ENCODE measurements around the gene CCDC183. TPM values are rescaled to one million over a fixed set of nuclear protein-coding genes. Genes with fewer than 3 reads are reported as not detected.

CCDC183 gene
- total and polyA plus RNA-seq, 10 donors: 0.41 to 1.6 (median 0.69) TPM

DNA sequence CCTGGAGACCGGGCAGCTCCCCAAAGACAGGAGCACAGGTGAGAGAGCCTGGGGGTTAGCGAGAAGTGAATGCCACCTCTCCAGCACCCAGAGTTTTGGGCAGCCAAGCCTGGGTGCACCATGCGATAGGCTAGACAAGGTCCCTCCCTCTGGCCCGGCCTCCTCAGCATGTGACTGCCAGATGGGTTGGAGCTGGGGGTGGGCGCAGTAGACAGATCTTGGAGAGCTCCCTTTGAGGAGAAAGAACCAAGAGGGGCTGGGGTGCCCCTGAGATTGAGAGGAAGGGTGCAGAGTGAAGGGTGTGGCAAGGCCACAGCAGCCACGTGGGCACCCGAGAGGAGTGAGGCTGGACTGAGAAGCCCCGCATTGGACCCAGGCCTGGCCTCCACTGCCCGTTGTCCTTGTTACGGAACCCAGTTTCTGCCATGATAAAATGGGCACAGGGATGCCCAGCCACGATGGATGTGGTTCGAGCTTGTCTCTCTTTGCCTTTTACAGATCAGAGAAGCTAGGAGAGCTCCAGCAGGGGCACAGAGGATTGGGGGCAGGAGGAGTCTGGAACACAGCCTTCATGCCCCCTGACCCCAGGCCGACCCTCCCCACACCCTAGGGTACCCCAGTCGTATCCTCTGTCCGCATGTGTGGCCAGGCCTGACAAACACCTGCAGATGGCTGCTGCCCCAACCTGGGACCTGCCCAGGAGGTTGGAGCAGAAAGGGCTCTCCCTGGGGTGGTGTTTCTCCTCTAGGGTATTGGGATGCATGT is 3.6 kb upstream of the CCDC183 start:
- H3K4me3 ChIP-seq: peak overlapping the region in 5 of 8 donors; percentile 49 to 83 (median 58)
- no peaks in the 10 kb centered on the region for H3K9me3 ChIP-seq
- H3K36me3 ChIP-seq: peaks cover 0 to 26% (median 4%) of the 10 kb centered on the region in 6 donors
- peaks cover 13 to 78% (median 35%) of the 10 kb centered on the region in 6 donors for H3K4me1 ChIP-seq
- 66 to 82% (median 76%) methylated on average over 12 to 15 of the region's 15 CpGs for WGBS, 5 donors
- H3K27ac ChIP-seq: peak overlapping the region in 7 of 8 donors; percentile 91 to 98 (median 96)
- TF ChIP-seq POLR2A (IDR thresholded peaks at IDR 0.05): no peak
- TF ChIP-seq POLR2AphosphoS5 (IDR thresholded peaks at IDR 0.05): no peak
- TF ChIP-seq CTCF (IDR thresholded peaks at IDR 0.05 in 8 of 11, conservative IDR thresholded peaks at IDR 0.05 in 3 of 11): no peak
- DNase-seq: peak; percentile 86
- peaks cover 0 to 17% (median 0%) of the 10 kb centered on the region in 7 donors for H3K27me3 ChIP-seq (replicated peaks in 1 of 7)
- intact Hi-C loops (cut with DNase I; ENCODE audit: low total_unique reads): no loop called here

- H3K27ac ChIP-seq: peak overlapping the region in 1 of 8 donors; percentile 2
- peaks cover 0 to 26% (median 4%) of the 10 kb centered on the region in 6 donors for H3K36me3 ChIP-seq
- TF ChIP-seq POLR2AphosphoS5 (IDR thresholded peaks at IDR 0.05): no peak
- TF ChIP-seq CTCF (IDR thresholded peaks at IDR 0.05 in 8 of 11, conservative IDR thresholded peaks at IDR 0.05 in 3 of 11): no peak
- TF ChIP-seq POLR2A (IDR thresholded peaks at IDR 0.05): no peak
- DNase-seq: no peak
- peaks cover 13 to 70% (median 30%) of the 10 kb centered on the region in 6 donors for H3K4me1 ChIP-seq
- H3K9me3 ChIP-seq: no peaks in the 10 kb centered on the region
- intact Hi-C loops (cut with DNase I; ENCODE audit: low total_unique reads): no loop called here
- no peak overlapping the region for H3K4me3 ChIP-seq
- peaks cover 0 to 25% (median 1%) of the 10 kb centered on the region in 7 donors for H3K27me3 ChIP-seq (replicated peaks in 1 of 7)
- WGBS, 5 donors: 76 to 88% (median 83%) methylated on average over 14 to 17 of the region's 17 CpGs
Measured at GRCh38 chr9:136793086-136793946, 2.8 kb upstream of the CCDC183 start.

GRCh38 chr9:136794281-136794999 is 1.7 kb upstream of the CCDC183 start:
- no peak overlapping the region for H3K27ac ChIP-seq
- 87 to 93% (median 93%) methylated on average over 14 of the region's 14 CpGs for WGBS, 5 donors
- no peak for TF ChIP-seq POLR2A (IDR thresholded peaks at IDR 0.05)
- TF ChIP-seq CTCF (IDR thresholded peaks at IDR 0.05 in 8 of 11, conservative IDR thresholded peaks at IDR 0.05 in 3 of 11): no peak
- no peak for TF ChIP-seq POLR2AphosphoS5 (IDR thresholded peaks at IDR 0.05)
- H3K27me3 ChIP-seq (replicated peaks in 1 of 7): peaks cover 0 to 36% (median 13%) of the 10 kb centered on the region in 7 donors
- H3K36me3 ChIP-seq: peaks cover 0 to 26% (median 4%) of the 10 kb centered on the region in 6 donors
- intact Hi-C loops (cut with DNase I; ENCODE audit: low total_unique reads): no loop called here
- H3K9me3 ChIP-seq: no peaks in the 10 kb centered on the region
- peaks cover 14 to 73% (median 37%) of the 10 kb centered on the region in 6 donors for H3K4me1 ChIP-seq
- no peak for DNase-seq
- no peak overlapping the region for H3K4me3 ChIP-seq

Measured in spleen (tissue), 11 donors.